ENCODE measurements around the gene AGER.
"Not testable (repeated sequence)": the region's sequence is repeated elsewhere in the genome, so short reads cannot be mapped to it uniquely, and the experiment has no call there.

AGER gene

DNA sequence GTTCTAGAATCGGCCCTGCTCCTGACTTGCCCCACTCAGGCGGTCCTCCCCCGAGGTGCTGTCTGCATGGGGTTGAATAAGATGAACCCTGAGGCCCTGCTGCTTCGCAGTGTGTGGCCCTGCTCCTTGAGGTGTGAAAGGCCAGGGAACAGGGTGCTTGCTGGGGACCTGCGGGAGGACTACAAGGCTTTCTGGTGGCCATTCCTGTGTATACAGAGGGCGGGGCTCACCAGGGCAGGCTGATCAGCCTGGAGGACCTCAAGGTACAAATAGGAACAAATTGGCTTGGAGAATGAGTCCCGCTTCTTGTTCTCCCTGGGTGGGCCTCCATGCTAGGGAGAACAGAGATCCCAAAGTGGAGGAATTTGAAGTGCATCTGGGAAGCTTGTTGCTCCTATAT lies 34.1 kb upstream of the AGER start:
- H3K4me3 ChIP-seq (ENCODE audit: low read length): no peak overlapping the region
- no peak for DNase-seq (ENCODE audit: low read depth)
- TF ChIP-seq, protein P1, sequence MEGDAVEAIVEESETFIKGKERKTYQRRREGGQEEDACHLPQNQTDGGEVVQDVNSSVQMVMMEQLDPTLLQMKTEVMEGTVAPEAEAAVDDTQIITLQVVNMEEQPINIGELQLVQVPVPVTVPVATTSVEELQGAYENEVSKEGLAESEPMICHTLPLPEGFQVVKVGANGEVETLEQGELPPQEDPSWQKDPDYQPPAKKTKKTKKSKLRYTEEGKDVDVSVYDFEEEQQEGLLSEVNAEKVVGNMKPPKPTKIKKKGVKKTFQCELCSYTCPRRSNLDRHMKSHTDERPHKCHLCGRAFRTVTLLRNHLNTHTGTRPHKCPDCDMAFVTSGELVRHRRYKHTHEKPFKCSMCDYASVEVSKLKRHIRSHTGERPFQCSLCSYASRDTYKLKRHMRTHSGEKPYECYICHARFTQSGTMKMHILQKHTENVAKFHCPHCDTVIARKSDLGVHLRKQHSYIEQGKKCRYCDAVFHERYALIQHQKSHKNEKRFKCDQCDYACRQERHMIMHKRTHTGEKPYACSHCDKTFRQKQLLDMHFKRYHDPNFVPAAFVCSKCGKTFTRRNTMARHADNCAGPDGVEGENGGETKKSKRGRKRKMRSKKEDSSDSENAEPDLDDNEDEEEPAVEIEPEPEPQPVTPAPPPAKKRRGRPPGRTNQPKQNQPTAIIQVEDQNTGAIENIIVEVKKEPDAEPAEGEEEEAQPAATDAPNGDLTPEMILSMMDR (conservative IDR thresholded peaks at IDR 0.05; ENCODE audit: low read depth, low read length): no peak

DNA sequence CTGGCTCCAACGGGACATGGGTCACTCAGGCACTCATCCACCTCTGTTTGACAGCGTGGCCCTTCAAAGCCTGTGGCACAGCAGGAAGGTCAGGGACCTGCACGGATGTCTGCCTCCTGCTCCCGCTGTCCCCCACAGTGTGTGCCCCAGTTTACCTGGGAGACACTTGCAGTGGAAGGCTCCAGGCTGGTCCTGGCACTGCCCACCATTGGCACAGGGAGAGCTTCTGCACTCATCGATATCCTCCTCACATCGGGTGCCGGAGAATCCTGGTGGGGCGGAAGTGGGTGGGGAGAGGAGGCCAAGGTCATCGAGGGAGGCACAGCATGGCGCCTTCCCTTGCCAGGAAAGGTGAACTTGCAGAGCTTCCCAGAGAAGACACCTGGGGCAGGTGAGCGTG lies 32.9 kb upstream of the AGER start:
- TF ChIP-seq, protein P1 (conservative IDR thresholded peaks at IDR 0.05; ENCODE audit: low read depth, low read length): no peak
- no peak for DNase-seq (ENCODE audit: low read depth)
- H3K4me3 ChIP-seq (ENCODE audit: low read length): no peak overlapping the region

DNA sequence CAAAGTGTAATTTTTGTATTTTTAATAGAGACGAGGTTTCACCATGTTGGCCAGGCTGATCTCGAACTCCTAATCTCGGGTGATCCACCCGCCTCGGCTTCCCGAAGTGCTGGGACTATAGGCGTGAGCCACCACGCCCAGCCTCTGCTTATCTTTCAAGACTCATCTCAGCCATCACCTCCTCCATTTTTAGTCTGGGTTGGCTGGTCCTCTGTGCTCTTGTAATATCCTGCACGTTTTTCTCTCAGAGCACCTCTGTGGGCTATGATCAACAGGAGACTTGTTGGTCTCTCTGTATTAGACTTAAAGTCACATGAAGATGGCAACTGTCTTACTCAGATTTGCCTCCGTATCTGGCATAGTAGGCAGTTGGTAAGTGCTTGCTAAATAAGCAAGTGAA lies 32.2 kb upstream of the AGER start:
- TF ChIP-seq, protein P1 (conservative IDR thresholded peaks at IDR 0.05; ENCODE audit: low read depth, low read length): no peak
- DNase-seq (ENCODE audit: low read depth): no peak
- no peak overlapping the region for H3K4me3 ChIP-seq (ENCODE audit: low read length)

DNA sequence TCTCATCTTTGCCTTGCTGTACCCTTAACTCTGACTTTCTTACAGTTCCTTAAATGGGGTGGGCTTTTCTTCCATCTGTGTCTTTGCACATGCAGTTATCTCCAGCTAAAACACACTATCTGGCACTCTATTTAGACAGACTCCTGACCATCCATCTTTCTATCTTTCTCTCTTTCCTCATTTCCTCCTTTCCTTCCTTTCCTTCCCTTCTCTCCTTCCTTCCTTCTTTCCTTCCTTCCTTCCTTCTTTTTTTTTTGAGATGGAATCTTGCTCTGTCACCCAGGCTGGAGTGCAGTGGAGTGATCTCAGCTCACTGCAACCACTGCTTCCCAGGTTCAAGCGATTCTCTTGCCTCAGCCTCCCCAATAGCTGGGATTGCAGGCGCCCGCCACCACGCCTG lies 31.6 kb upstream of the AGER start:
- TF ChIP-seq, protein P1 (conservative IDR thresholded peaks at IDR 0.05; ENCODE audit: low read depth, low read length): no peak
- H3K4me3 ChIP-seq (ENCODE audit: low read length): no peak overlapping the region
- no peak for DNase-seq (ENCODE audit: low read depth)

DNA sequence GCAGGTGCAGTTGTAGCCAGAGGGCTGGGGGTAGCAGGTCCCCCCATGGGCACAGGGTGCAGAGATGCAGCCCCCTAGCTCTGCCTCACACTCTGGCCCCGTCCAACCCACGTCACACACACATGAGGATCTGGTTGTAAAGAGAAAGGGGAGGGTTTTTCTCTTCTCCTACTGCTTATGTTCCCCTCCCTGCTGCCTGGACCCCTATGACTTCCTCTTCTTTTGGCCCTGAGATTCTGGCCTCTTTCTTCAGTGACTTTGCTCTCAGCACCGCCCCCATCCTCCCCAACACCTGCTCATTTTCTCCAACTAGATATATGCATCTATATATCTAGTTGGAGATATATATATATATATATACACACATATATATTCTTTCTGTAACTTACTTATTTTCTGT lies 30.1 kb upstream of the AGER start:
- no peak for DNase-seq (ENCODE audit: low read depth)
- H3K4me3 ChIP-seq (ENCODE audit: low read length): no peak overlapping the region
- TF ChIP-seq, protein P1 (conservative IDR thresholded peaks at IDR 0.05; ENCODE audit: low read depth, low read length): no peak

DNA sequence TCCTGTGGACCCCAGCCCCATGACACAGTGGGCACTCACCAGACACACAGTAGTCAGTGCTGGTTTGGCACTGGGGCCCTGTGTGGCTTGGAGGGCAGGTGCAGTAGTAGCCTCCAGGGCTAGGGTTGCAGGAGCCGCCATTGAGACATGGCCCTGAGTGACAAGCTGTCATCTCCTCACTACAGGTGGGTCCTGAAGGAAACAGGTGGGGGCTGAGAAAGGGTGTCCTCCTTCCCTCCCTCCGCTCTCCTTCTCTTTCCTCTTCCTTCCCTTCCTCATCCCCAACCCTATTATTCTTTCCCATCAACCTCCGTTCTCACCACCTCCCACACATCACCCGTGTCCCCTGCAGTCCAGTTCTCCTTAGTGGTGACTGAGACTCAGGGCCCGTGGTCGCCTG lies 29.6 kb upstream of the AGER start:
- no peak for DNase-seq (ENCODE audit: low read depth)
- TF ChIP-seq, protein P1 (conservative IDR thresholded peaks at IDR 0.05; ENCODE audit: low read depth, low read length): no peak
- no peak overlapping the region for H3K4me3 ChIP-seq (ENCODE audit: low read length)

DNA sequence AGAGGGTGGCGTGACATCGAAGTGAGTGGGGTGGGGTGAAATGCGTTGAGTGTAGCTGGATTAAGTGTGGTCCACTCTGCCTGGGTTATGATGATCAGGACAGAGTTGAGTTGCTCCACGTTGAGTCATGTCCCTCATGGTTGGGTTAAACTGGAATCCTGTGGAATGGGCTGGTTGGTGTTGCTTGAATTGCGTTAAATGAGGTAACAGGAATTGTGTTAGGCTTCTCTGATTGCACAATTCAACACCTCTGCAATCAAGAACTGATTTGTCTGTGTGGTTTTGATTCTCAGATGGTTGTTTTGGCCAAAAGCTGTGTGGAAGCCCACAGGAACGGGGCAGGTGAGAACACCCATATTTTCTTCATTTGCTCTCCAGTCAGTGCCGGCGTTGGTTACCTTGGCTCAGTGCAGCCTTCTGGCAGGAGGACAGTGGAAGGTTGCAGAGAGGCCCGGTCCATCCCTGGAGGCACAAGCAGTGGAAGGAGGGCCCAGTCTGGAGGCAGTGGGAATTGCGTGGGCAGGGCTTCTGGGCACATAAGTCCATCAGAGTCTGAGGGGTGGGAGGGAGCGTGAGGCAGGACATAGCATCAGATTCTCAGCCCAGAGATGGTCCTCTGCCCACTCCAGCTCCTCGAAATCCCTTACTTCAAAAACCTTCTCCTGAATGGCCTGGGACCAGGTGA lies 28.2 kb upstream of the AGER start:
- TF ChIP-seq, protein P1 (conservative IDR thresholded peaks at IDR 0.05; ENCODE audit: low read depth, low read length): no peak
- no peak overlapping the region for H3K4me3 ChIP-seq (ENCODE audit: low read length)
- DNase-seq (ENCODE audit: low read depth): no peak

DNA sequence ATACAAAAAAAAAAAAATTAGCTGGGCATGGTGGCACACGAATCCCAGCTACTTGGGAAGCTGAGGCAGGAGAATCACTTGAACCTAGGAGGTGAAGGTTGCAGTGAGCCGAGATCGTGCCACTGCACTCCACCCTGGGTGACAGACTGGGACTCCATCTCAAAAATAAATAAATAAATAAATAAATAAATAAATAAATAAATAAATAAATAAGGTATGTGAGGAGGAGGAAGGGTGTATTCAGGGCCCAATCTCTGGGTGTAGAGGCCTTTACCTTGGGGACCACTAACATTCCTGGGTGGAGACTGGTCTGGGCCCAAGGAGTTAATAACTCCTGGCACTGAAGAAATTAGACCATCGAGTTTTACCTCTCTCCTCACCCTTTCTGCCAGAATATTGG lies 27.4 kb upstream of the AGER start:
- not testable (repeated sequence) for H3K4me3 ChIP-seq (ENCODE audit: low read length); DNase-seq (ENCODE audit: low read depth)

All from retinal pigment epithelial cell (primary cell).